K562 (cell line): Measurements from ENCODE around the gene ELAVL3. TPM values are rescaled to one million over a fixed set of nuclear protein-coding genes. Genes with fewer than 3 reads are reported as not detected.

ENCODE experiments used
- CC2D1A ChIP-seq: fragments of 450-650 bp; IDR thresholded peaks from 2 replicates; pipeline ENCODE4 v1.6.1; 2017; ENCODE audit warnings: mild to moderate bottlenecking
- E2F8 ChIP-seq: fragments of 450-650 bp; IDR thresholded peaks from 2 replicates; pipeline ENCODE4 v1.7.1; 2018; ENCODE audit warnings: mild to moderate bottlenecking, low read depth; ENCODE audit not compliant: partially characterized antibody
- ELF1 ChIP-seq: fragments of 200-800 bp; sonication (Bioruptor generic); IDR thresholded peaks from 2 replicates; pipeline ENCODE4 v1.6.1; 2016; ENCODE audit warnings: missing genetic modification characterization, missing compliant biosample characterization
- ETV5 ChIP-seq: sonication (generic); formaldehyde crosslinking; IDR thresholded peaks from 2 replicates; pipeline ENCODE4 v1.4.0; 2020; ENCODE audit warnings: low read depth, mild to moderate bottlenecking, missing genetic modification reagents
- LARP7 ChIP-seq: fragments of 450-650 bp; IDR thresholded peaks from 2 replicates; pipeline ENCODE4 v1.6.1; 2016
- PHB ChIP-seq: fragments of 250-450 bp; sonication (Bioruptor Pico); IDR thresholded peaks from 2 replicates; pipeline ENCODE4 v1.5.0; 2021
- RBBP5 ChIP-seq: fragments of 200-600 bp; sonication (generic); IDR thresholded peaks from 2 replicates; pipeline ENCODE4 v1.6.1; 2012; ENCODE audit warnings: borderline replicate concordance, mild to moderate bottlenecking, low read length, control low read depth, inconsistent platforms; ENCODE audit not compliant: insufficient read depth, poor library complexity, severe bottlenecking
- ZHX1 ChIP-seq: fragments of 150-350 bp; conservative IDR thresholded peaks from 2 replicates; pipeline ENCODE4 v1.6.1; 2014; ENCODE audit warnings: low read length
- polyA plus RNA-seq, 8 experiments: library from polyadenylated mRNA; depleted of rRNA in 4 of 8; stranded (reverse) in 5 of 8; unstranded in 3 of 8; fragments of >200 nt; fragmentation: Nextera tagmentation in 2 of 8; fragmentation: Illumina TruSeq in 1 of 8; extraction: Ambion mirVana in 2 of 8; extraction: Trizol in 1 of 8; gene quantifications; 2 replicates each; pipeline versions ENCODE4 v1.2.1 to v1.2.3, GENCODE V29; 2011 to 2014; ENCODE audit warnings: inconsistent platforms in 1 of 8, missing spikeins in 1 of 8
- total RNA-seq, 7 experiments: library from RNA; depleted of rRNA in 6 of 7; stranded (reverse); fragments of >200 nt in 6 of 7; fragmentation: Illumina TruSeq in 2 of 7; extraction: Trizol in 2 of 7; gene quantifications; 2 replicates each; pipeline versions ENCODE4 v1.2.1 to v1.2.3, GENCODE V29; 2011 to 2021; ENCODE audit warnings: low replicate concordance in 1 of 7

The ELAVL3 gene
- total and polyA plus RNA-seq, 9 of the 15 experiments (the other 6 are each of a cell fraction or from before 2014, with no cell fraction given): not detected

- TF ChIP-seq RBBP5 (no peak), LARP7 (no peak), ZHX1 (no peak), ELF1 (tag) (no peak), E2F8 (peak; percentile 48), ETV5 (CRISPR knock-in tag) (no peak), PHB (no peak), CC2D1A (no peak)
These were observed 59.3 kb downstream of the ELAVL3 start (continued) for GRCh38 chr19:11421371-11422098.
